Activated CD8-positive, alpha-beta memory T cell treated with anti-CD3 and anti-CD28 coated beads for 36 hours (primary cell): ENCODE results near the gene TOMM22. TPM values are rescaled to one million over a fixed set of nuclear protein-coding genes. Genes with fewer than 3 reads are reported as not detected.

Source experiments
- total RNA-seq, 2 experiments: library from RNA; stranded (reverse); gene quantifications; one replicate each; pipeline ENCODE4 v1.2.3, GENCODE V29; 2021

The TOMM22 gene
- total RNA-seq, 2 experiments from 2014 or later = 192 to 195 TPM

Other genes with a start within 250 kb of the TOMM22 start
- gene KCNJ4, start 226.8 kb upstream of the TOMM22 start, total RNA-seq = not detected
- under 1 TPM; 0.38 to 0.55 TPM for gene KDELR3, start 213.9 kb upstream of the TOMM22 start, total RNA-seq
- gene DDX17, start 175.6 kb upstream of the TOMM22 start, total RNA-seq = 100 to 1,000 TPM; 320 to 341 TPM
- 10 to 100 TPM; 14.4 to 14.7 TPM for gene DMC1, start 111.8 kb upstream of the TOMM22 start, total RNA-seq
- gene FAM227A, start 25.6 kb upstream of the TOMM22 start, total RNA-seq = under 1 TPM; 0.40 TPM
- gene CBY1, start 25.3 kb upstream of the TOMM22 start, total RNA-seq = 10 to 100 TPM; 13.6 to 16.3 TPM
- 10 to 100 TPM; 90.6 to 95.1 TPM for gene JOSD1, start 19.0 kb downstream of the TOMM22 start, total RNA-seq
- gene GTPBP1, start 24.0 kb downstream of the TOMM22 start, total RNA-seq = 10 to 100 TPM; 66.6 to 67.4 TPM
- 10 to 100 TPM; 96.4 to 96.9 TPM for gene SUN2, start 74.0 kb downstream of the TOMM22 start, total RNA-seq
- 1 to 10 TPM; 8.9 to 9.5 TPM for gene DNAL4, start 112.2 kb downstream of the TOMM22 start, total RNA-seq
- 1 to 10 TPM; 3.3 to 3.6 TPM for gene NPTXR, start 162.1 kb downstream of the TOMM22 start, total RNA-seq
- 100 to 1,000 TPM; 162 to 166 TPM for gene CBX6, start 190.3 kb downstream of the TOMM22 start, total RNA-seq